GM13976 (cell line): ENCODE data around the gene TMEM248.
A peak's percentile ranks its signal among the peaks of the same experiment; 100 is the strongest.

ENCODE experiments used
- DNase-seq: peaks from one replicate; pipeline ENCODE4 v3.0.0; 2012; ENCODE audit warnings: low spot score
- CTCF ChIP-seq: IDR thresholded peaks from 2 replicates; pipeline ENCODE4 v1.5.1; 2012; ENCODE audit warnings: borderline replicate concordance, mild to moderate bottlenecking; ENCODE audit not compliant: insufficient read depth; ENCODE audit errors: extremely low read depth, missing control alignments, control extremely low read depth
- in situ Hi-C: fragments of 300-500 bp; cut with MboI; formaldehyde crosslinking; loops from one replicate; pipeline ENCODE4 v1.12.0; 2022; ENCODE audit warnings: low sequenced_read_pairs, mixed read lengths, inconsistent platforms; ENCODE audit not compliant: unreplicated experiment

TMEM248 gene

GRCh38 chr7:66921396-66921917, 432 bp downstream of the TMEM248 start:
- TF ChIP-seq CTCF = no peak
- in situ Hi-C loops = no loop called here
- peak; percentile 48 for DNase-seq

GRCh38 chr7:66921918-66922486, 977 bp downstream of the TMEM248 start:
- peak; percentile 46 for DNase-seq
- no peak for TF ChIP-seq CTCF
- in situ Hi-C loops = no loop called here

GRCh38 chr7:66925255-66925654, 4.2 kb downstream of the TMEM248 start:
- in situ Hi-C loops = no loop called here
- TF ChIP-seq CTCF = no peak
- DNase-seq = no peak

GRCh38 chr7:66927348-66927948, 6.4 kb downstream of the TMEM248 start:
- in situ Hi-C loops = no loop called here
- no peak for DNase-seq
- TF ChIP-seq CTCF = no peak

- no peak for DNase-seq
- TF ChIP-seq CTCF = no peak
- in situ Hi-C loops = no loop called here
Observed at GRCh38 chr7:66928388-66928787, 7.4 kb downstream of the TMEM248 start.

- no peak for DNase-seq
- TF ChIP-seq CTCF = no peak
- in situ Hi-C loops = no loop called here
Observed at GRCh38 chr7:66929165-66929564, 8.1 kb downstream of the TMEM248 start.

- no peak for DNase-seq
- in situ Hi-C loops = no loop called here
- no peak for TF ChIP-seq CTCF
Observed at GRCh38 chr7:66929935-66930334, 8.9 kb downstream of the TMEM248 start.
